ENCODE results near the gene TMED1. TPM values are rescaled to one million over a fixed set of nuclear protein-coding genes. Genes with fewer than 3 reads are reported as not detected.

TMED1 gene
- total and polyA plus RNA-seq, 2 experiments from 2014 or later = 29.7 to 37.2 TPM

GRCh38 chr19:10870955-10871603 is 35.1 kb upstream of the TMED1 start, which contains the start of gene CARM1:
Gene CARM1, plus strand, starts transcription at chr19:10871553. Its CDS starts 150 bp downstream, at chr19:10871703.
- peaks cover 23% of the 10 kb centered on the region; the same call in 1 of the 2 replicates for H3F3A ChIP-seq (replicated peaks; ENCODE audit: low read depth)

More at GRCh38 chr19:10870955-10871603, 35.1 kb upstream of the TMED1 start, which contains the start of gene CARM1:
- ATAC-seq (peak; percentile 77), DNase-seq (ENCODE audit: low spot score) (peak; percentile 96)
- peak within 1 kb of the TSS; percentile 93 for H2AFZ ChIP-seq
- Mint-ChIP-seq H3K9me3 (no peaks in the 10 kb centered on the region; the same call in 2 of the 3 replicates), H3K4me3 (peak within 1 kb of the TSS; percentile 82), H3K36me3 (ENCODE audit: low read depth) (peaks cover 10% of the 10 kb centered on the region; the same call in 1 of the 3 replicates), H3K27ac (peak within 1 kb of the TSS; percentile 97), H3K4me1 (peaks cover 19% of the 10 kb centered on the region), H3K27me3 (ENCODE audit: insufficient read depth, low read depth, poor library complexity) (peaks cover 16% of the 10 kb centered on the region)
- TF ChIP-seq ETS1 (IDR thresholded peaks at IDR 0.05) = no peak
- TF ChIP-seq ZNF462 (CRISPR knock-in tag; IDR thresholded peaks at IDR 0.05) = no peak
- no peak for TF ChIP-seq ZNF114 (CRISPR knock-in tag; IDR thresholded peaks at IDR 0.05)
- no peak for TF ChIP-seq EZH2phosphoT487 (IDR thresholded peaks at IDR 0.05; ENCODE audit: unreplicated experiment)
- no peak for TF ChIP-seq REST (IDR thresholded peaks at IDR 0.05; ENCODE audit: unreplicated experiment)
- TF ChIP-seq ZNF331 (CRISPR knock-in tag; IDR thresholded peaks at IDR 0.05; ENCODE audit: low read depth) = no peak
- peak in 1 of 2 experiments; percentile 83; a peak in 2 of 4 replicates for TF ChIP-seq CTCF (conservative IDR thresholded peaks at IDR 0.05; ENCODE audit: low read depth in 2 of 2)
- TF ChIP-seq STAT1 (IDR thresholded peaks at IDR 0.05; ENCODE audit: unreplicated experiment) = peak; percentile 82
- no peak for TF ChIP-seq JUNB (IDR thresholded peaks at IDR 0.05; ENCODE audit: unreplicated experiment)
- peak; percentile 89 for TF ChIP-seq CREB1 (CRISPR knock-in tag; IDR thresholded peaks at IDR 0.05; ENCODE audit: low read depth)
- no peak for TF ChIP-seq POLR2AphosphoS5 (IDR thresholded peaks at IDR 0.05; ENCODE audit: low read depth)
- TF ChIP-seq NANOG (IDR thresholded peaks at IDR 0.05; ENCODE audit: borderline replicate concordance) = no peak
- peak within 1 kb of the TSS; percentile 83 for H3K4me3 ChIP-seq
- H3K36me3 ChIP-seq (ENCODE audit: insufficient read depth) = no peaks in the 10 kb centered on the region
- H4K20me1 ChIP-seq (replicated peaks; ENCODE audit: insufficient read depth) = peaks cover 6% of the 10 kb centered on the region; the same call in 1 of the 2 replicates
- H3K27ac ChIP-seq (ENCODE audit: low read depth) = peak within 1 kb of the TSS; percentile 100
- H3K27me3 ChIP-seq (ENCODE audit: insufficient read depth) = no peaks in the 10 kb centered on the region
- H3K4me2 ChIP-seq = peak within 1 kb of the TSS; percentile 95
- H3K9me2 ChIP-seq (ENCODE audit: insufficient read depth) = no peaks in the 10 kb centered on the region
- H3K4me1 ChIP-seq (ENCODE audit: insufficient read depth) = peaks cover 21% of the 10 kb centered on the region
- H3K79me2 ChIP-seq (replicated peaks; ENCODE audit: insufficient read depth) = peaks cover 44% of the 10 kb centered on the region
